ENCODE measurements around the gene UNK. TPM values are rescaled to one million over a fixed set of nuclear protein-coding genes. Genes with fewer than 3 reads are reported as not detected.

UNK gene
- total RNA-seq, 1 experiment from 2014 or later = 49.0 TPM

- Histone ChIP-seq H3K4me3 (ENCODE audit: low read length) (no peak overlapping the region), H3K9me2 (replicated peaks; ENCODE audit: insufficient read depth, low read length) (no peaks in the 10 kb centered on the region), H3K9me3 (ENCODE audit: low read length) (no peaks in the 10 kb centered on the region), H4K20me1 (ENCODE audit: insufficient read depth, low read depth, low read length) (0 out of 2 replicates have a peak, but pooled peaks cover 4% of the 10 kb centered on the region), H3K36me3 (ENCODE audit: insufficient read depth, low read length) (peaks cover 27% of the 10 kb centered on the region; the same call in 1 of the 2 replicates), H3K4me1 (ENCODE audit: low read length) (no peaks in the 10 kb centered on the region), H3K9ac (ENCODE audit: low read length) (no peak overlapping the region), H3K27me3 (ENCODE audit: low read length) (no peaks in the 10 kb centered on the region), H3K79me2 (ENCODE audit: low read length) (peaks cover 70% of the 10 kb centered on the region), H3K4me2 (ENCODE audit: low read depth, low read length, poor library complexity, severe bottlenecking) (no peak overlapping the region), H3K27ac (ENCODE audit: low read length) (no peak overlapping the region), H2AFZ (ENCODE audit: low read length) (no peak overlapping the region)
- DNase-seq = no peak
Measured at GRCh38 chr17:75799402-75799801, 14.8 kb downstream of the UNK start.

GRCh38 chr17:75803883-75804282 is 19.3 kb downstream of the UNK start:
- H3K4me1 ChIP-seq (ENCODE audit: low read length) = peaks cover 12% of the 10 kb centered on the region
- no peak overlapping the region for H3K27ac ChIP-seq (ENCODE audit: low read length)
- no peaks in the 10 kb centered on the region for H3K27me3 ChIP-seq (ENCODE audit: low read length)
- no peak for DNase-seq
- no peak overlapping the region for H3K9ac ChIP-seq (ENCODE audit: low read length)
- no peak overlapping the region for H2AFZ ChIP-seq (ENCODE audit: low read length)
- no peaks in the 10 kb centered on the region for H3K9me3 ChIP-seq (ENCODE audit: low read length)
- H3K4me3 ChIP-seq (ENCODE audit: low read length) = no peak overlapping the region
- H3K36me3 ChIP-seq (ENCODE audit: insufficient read depth, low read length) = peaks cover 7% of the 10 kb centered on the region; the same call in 1 of the 2 replicates
- no peaks in the 10 kb centered on the region; the same call in 1 of the 2 replicates for H4K20me1 ChIP-seq (ENCODE audit: insufficient read depth, low read depth, low read length)
- H3K4me2 ChIP-seq (ENCODE audit: low read depth, low read length, poor library complexity, severe bottlenecking) = no peak overlapping the region
- H3K9me2 ChIP-seq (replicated peaks; ENCODE audit: insufficient read depth, low read length) = no peaks in the 10 kb centered on the region
- H3K79me2 ChIP-seq (ENCODE audit: low read length) = peaks cover 54% of the 10 kb centered on the region

- no peak overlapping the region for H3K4me3 ChIP-seq (ENCODE audit: low read length)
- no peak overlapping the region for H3K4me2 ChIP-seq (ENCODE audit: low read depth, low read length, poor library complexity, severe bottlenecking)
- peaks cover 12% of the 10 kb centered on the region for H3K4me1 ChIP-seq (ENCODE audit: low read length)
- peaks cover 35% of the 10 kb centered on the region for H3K79me2 ChIP-seq (ENCODE audit: low read length)
- H3K27me3 ChIP-seq (ENCODE audit: low read length) = no peaks in the 10 kb centered on the region
- H2AFZ ChIP-seq (ENCODE audit: low read length) = no peak overlapping the region
- no peaks in the 10 kb centered on the region for H3K9me2 ChIP-seq (replicated peaks; ENCODE audit: insufficient read depth, low read length)
- no peaks in the 10 kb centered on the region; the same call in 1 of the 2 replicates for H4K20me1 ChIP-seq (ENCODE audit: insufficient read depth, low read depth, low read length)
- H3K27ac ChIP-seq (ENCODE audit: low read length) = no peak overlapping the region
- no peak for DNase-seq
- H3K36me3 ChIP-seq (ENCODE audit: insufficient read depth, low read length) = peaks cover 11% of the 10 kb centered on the region; the same call in 1 of the 2 replicates
- no peaks in the 10 kb centered on the region for H3K9me3 ChIP-seq (ENCODE audit: low read length)
- H3K9ac ChIP-seq (ENCODE audit: low read length) = no peak overlapping the region
Measured at GRCh38 chr17:75806822-75807500, 22.4 kb downstream of the UNK start.

- peaks cover 16% of the 10 kb centered on the region for H3K36me3 ChIP-seq (ENCODE audit: insufficient read depth, low read length)
- H3K4me2 ChIP-seq (ENCODE audit: low read depth, low read length, poor library complexity, severe bottlenecking) = no peak overlapping the region
- H3K27me3 ChIP-seq (ENCODE audit: low read length) = no peaks in the 10 kb centered on the region
- no peaks in the 10 kb centered on the region for H3K9me2 ChIP-seq (replicated peaks; ENCODE audit: insufficient read depth, low read length)
- no peak overlapping the region for H3K4me3 ChIP-seq (ENCODE audit: low read length)
- H3K79me2 ChIP-seq (ENCODE audit: low read length) = peaks cover 29% of the 10 kb centered on the region
- peak overlapping the region; percentile 12; the same call in 1 of the 2 replicates for H3K9ac ChIP-seq (ENCODE audit: low read length)
- H4K20me1 ChIP-seq (ENCODE audit: insufficient read depth, low read depth, low read length) = no peaks in the 10 kb centered on the region; the same call in 1 of the 2 replicates
- H3K4me1 ChIP-seq (ENCODE audit: low read length) = peaks cover 12% of the 10 kb centered on the region
- no peak overlapping the region for H2AFZ ChIP-seq (ENCODE audit: low read length)
- H3K27ac ChIP-seq (ENCODE audit: low read length) = no peak overlapping the region
- no peaks in the 10 kb centered on the region for H3K9me3 ChIP-seq (ENCODE audit: low read length)
- DNase-seq = no peak
Measured at GRCh38 chr17:75807861-75808260, 23.3 kb downstream of the UNK start.

- H3K9ac ChIP-seq (ENCODE audit: low read length) = peak overlapping the region; percentile 12
- peak overlapping the region; percentile 35 for H3K27ac ChIP-seq (ENCODE audit: low read length)
- no peak overlapping the region for H2AFZ ChIP-seq (ENCODE audit: low read length)
- H3K79me2 ChIP-seq (ENCODE audit: low read length) = peaks cover 25% of the 10 kb centered on the region
- peak overlapping the region; percentile 2 for H3K4me2 ChIP-seq (ENCODE audit: low read depth, low read length, poor library complexity, severe bottlenecking)
- H3K36me3 ChIP-seq (ENCODE audit: insufficient read depth, low read length) = peaks cover 17% of the 10 kb centered on the region
- peaks cover 15% of the 10 kb centered on the region for H3K4me1 ChIP-seq (ENCODE audit: low read length)
- H3K27me3 ChIP-seq (ENCODE audit: low read length) = no peaks in the 10 kb centered on the region
- no peak for DNase-seq
- no peaks in the 10 kb centered on the region for H3K9me3 ChIP-seq (ENCODE audit: low read length)
- H3K9me2 ChIP-seq (replicated peaks; ENCODE audit: insufficient read depth, low read length) = no peaks in the 10 kb centered on the region
- H4K20me1 ChIP-seq (ENCODE audit: insufficient read depth, low read depth, low read length) = no peaks in the 10 kb centered on the region; the same call in 1 of the 2 replicates
- H3K4me3 ChIP-seq (ENCODE audit: low read length) = no peak overlapping the region
Measured at GRCh38 chr17:75808549-75808904, 23.9 kb downstream of the UNK start.

- peak; percentile 63 for DNase-seq
- no peaks in the 10 kb centered on the region for H3K27me3 ChIP-seq (ENCODE audit: low read length)
- H3K4me3 ChIP-seq (ENCODE audit: low read length) = no peak overlapping the region
- peaks cover 17% of the 10 kb centered on the region for H3K36me3 ChIP-seq (ENCODE audit: insufficient read depth, low read length)
- no peaks in the 10 kb centered on the region for H3K9me3 ChIP-seq (ENCODE audit: low read length)
- peak overlapping the region; percentile 12; the same call in 1 of the 2 replicates for H3K9ac ChIP-seq (ENCODE audit: low read length)
- peaks cover 19% of the 10 kb centered on the region for H3K79me2 ChIP-seq (ENCODE audit: low read length)
- H2AFZ ChIP-seq (ENCODE audit: low read length) = no peak overlapping the region
- peaks cover 20% of the 10 kb centered on the region for H3K4me1 ChIP-seq (ENCODE audit: low read length)
- peak overlapping the region; percentile 2 for H3K4me2 ChIP-seq (ENCODE audit: low read depth, low read length, poor library complexity, severe bottlenecking)
- no peaks in the 10 kb centered on the region; the same call in 1 of the 2 replicates for H4K20me1 ChIP-seq (ENCODE audit: insufficient read depth, low read depth, low read length)
- peak overlapping the region; percentile 35 for H3K27ac ChIP-seq (ENCODE audit: low read length)
- H3K9me2 ChIP-seq (replicated peaks; ENCODE audit: insufficient read depth, low read length) = no peaks in the 10 kb centered on the region
Measured at GRCh38 chr17:75808905-75809621, 24.5 kb downstream of the UNK start.

GRCh38 chr17:75809631-75810111 is 25.1 kb downstream of the UNK start:
- no peak overlapping the region for H3K4me3 ChIP-seq (ENCODE audit: low read length)
- H3K36me3 ChIP-seq (ENCODE audit: insufficient read depth, low read length) = peaks cover 17% of the 10 kb centered on the region
- H2AFZ ChIP-seq (ENCODE audit: low read length) = no peak overlapping the region
- no peaks in the 10 kb centered on the region for H3K9me2 ChIP-seq (replicated peaks; ENCODE audit: insufficient read depth, low read length)
- no peak overlapping the region for H3K4me2 ChIP-seq (ENCODE audit: low read depth, low read length, poor library complexity, severe bottlenecking)
- no peaks in the 10 kb centered on the region for H3K27me3 ChIP-seq (ENCODE audit: low read length)
- no peak overlapping the region for H3K9ac ChIP-seq (ENCODE audit: low read length)
- H4K20me1 ChIP-seq (ENCODE audit: insufficient read depth, low read depth, low read length) = no peaks in the 10 kb centered on the region; the same call in 1 of the 2 replicates
- no peaks in the 10 kb centered on the region for H3K9me3 ChIP-seq (ENCODE audit: low read length)
- DNase-seq = no peak
- peaks cover 18% of the 10 kb centered on the region for H3K79me2 ChIP-seq (ENCODE audit: low read length)
- H3K4me1 ChIP-seq (ENCODE audit: low read length) = peaks cover 24% of the 10 kb centered on the region
- no peak overlapping the region for H3K27ac ChIP-seq (ENCODE audit: low read length)

- Histone ChIP-seq H3K27ac (ENCODE audit: low read length) (no peak overlapping the region), H4K20me1 (ENCODE audit: insufficient read depth, low read depth, low read length) (no peaks in the 10 kb centered on the region; the same call in 1 of the 2 replicates), H2AFZ (ENCODE audit: low read length) (no peak overlapping the region), H3K4me1 (ENCODE audit: low read length) (peaks cover 29% of the 10 kb centered on the region), H3K79me2 (ENCODE audit: low read length) (peaks cover 18% of the 10 kb centered on the region), H3K9me3 (ENCODE audit: low read length) (no peaks in the 10 kb centered on the region), H3K4me2 (ENCODE audit: low read depth, low read length, poor library complexity, severe bottlenecking) (no peak overlapping the region), H3K27me3 (ENCODE audit: low read length) (no peaks in the 10 kb centered on the region), H3K36me3 (ENCODE audit: insufficient read depth, low read length) (peaks cover 19% of the 10 kb centered on the region), H3K9me2 (replicated peaks; ENCODE audit: insufficient read depth, low read length) (no peaks in the 10 kb centered on the region), H3K4me3 (ENCODE audit: low read length) (no peak overlapping the region), H3K9ac (ENCODE audit: low read length) (no peak overlapping the region)
- DNase-seq = peak; percentile 56
Measured at GRCh38 chr17:75810216-75810615, 25.6 kb downstream of the UNK start.
